Fibroblast of gingiva (primary cell): ENCODE data around the gene RBM20.
"Not testable (repeated sequence)": the region's sequence is repeated elsewhere in the genome, so short reads cannot be mapped to it uniquely, and the experiment has no call there.

Experiments used
- DNase-seq: peaks from one replicate; pipeline ENCODE4 v3.0.0-alpha.2; 2011; ENCODE audit warnings: low read depth

RBM20 gene

DNA sequence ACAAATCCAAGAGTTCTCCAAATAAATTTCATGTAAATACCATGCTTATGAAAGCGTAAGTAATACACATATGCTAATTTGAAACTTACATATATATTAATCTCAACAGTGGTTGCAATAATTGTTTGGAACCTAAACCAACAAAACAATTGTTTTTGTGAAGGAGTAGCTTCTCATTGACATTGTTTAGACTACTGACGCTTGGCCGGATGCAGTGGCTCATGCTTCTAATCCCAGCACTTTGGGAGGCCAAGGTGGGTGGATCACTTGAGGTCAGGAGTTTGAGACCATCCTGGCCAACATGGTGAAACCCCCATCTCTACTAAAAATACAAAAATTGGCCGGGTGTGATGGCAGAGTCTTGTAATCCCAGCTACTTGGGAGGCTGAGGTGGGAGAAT, 61.5 kb downstream of the RBM20 start:
- not testable (repeated sequence) for DNase-seq

DNA sequence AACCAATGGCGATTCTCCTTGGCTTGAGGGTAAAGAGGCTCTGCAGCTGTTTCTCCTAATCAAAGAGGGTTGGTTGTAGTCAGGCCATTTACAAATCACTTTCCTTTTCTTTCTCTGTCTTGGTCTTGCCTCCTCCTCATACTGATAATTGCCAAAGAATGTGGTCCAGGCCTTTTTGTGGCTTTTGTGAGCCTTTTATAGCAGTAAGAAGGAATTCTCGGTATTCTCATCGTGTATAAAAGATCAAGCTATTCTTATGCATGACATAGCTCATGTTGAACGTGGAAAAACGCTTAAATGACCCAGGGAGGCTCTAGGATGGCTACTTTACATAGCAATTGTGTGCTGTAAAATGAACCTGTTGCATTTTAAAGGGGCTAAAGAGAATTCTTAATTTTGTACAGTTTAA, 62.6 kb downstream of the RBM20 start:
- DNase-seq = peak; percentile 47

DNA sequence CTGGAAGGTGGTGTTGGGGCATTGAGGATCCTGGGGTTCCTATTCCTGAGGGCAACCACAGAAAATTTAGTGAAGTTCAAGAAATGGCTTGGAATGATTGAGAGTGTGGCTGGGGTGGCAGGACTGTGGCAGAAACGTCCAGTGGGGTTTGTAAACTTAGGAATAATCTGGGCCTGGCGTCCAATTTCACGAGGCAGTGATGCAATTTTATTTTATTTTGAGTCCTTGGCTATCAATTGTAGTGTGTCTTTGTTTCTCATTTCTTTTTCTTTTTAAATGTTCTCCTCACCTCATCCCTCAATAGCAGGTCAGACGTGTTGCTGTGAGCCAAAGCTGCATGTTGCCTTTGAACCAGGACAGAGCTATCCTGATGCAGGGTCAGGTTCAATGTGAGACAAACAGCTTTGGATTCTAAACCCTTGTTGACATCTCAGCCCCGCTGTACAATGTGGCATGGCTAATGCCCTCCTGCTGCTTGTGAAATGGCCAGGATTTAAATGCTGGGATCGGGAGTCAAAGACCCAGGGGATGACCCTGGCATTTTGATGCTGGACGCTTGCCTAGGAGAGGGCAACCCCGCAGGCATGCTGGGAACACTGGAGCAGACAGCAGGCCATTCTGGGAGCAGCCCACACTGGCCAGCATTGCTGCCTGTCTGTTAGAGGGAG, 64.8 kb downstream of the RBM20 start:
- DNase-seq = no peak

DNA sequence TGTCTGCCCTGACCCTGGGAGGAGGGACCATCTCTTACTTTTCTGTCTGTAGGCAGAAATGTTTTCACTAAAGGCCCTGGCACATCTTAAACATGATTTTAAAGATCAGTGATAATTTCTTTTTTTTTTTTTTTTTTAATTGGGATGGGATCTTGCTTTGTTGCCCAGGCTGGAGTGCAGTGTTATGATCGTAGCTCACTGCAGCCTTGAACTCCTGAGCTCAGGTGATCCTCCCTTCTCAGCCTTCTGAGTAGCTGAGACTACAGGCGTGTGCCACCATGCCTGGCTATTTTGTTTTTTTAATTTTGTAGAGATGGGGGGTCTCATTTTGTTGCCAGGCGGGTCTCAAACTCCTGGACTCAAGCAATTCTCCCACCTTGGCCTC, 65.3 kb downstream of the RBM20 start:
- DNase-seq = no peak

DNA sequence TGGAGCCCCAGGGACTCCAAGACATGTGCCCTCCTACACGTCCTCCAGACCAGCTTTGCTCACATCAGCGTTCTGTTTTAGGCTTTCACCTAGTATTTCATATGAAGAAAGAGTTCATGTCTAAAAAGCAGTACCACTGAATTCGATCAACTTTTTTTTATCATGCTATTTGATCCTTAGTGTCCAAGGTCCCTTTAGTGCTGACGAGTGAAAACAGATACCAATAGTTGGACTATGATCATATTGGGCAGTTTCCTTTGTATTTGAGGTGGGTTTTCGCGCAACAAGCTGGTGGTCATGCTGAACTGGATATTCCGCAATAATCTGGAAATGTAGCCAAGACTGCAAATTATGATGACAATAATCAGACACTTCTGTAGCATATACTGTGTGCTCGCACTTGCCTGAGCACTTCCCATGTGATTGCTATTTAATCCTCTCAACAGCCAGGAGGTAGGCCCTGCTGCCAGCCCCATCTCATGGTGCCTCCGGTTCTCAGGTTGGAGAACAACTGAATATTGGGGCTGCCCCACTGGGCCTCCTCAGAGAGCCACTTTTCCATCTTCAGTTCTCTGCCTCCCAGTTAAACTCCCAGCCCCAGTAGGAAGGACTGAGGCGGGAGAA, 65.9 kb downstream of the RBM20 start:
- DNase-seq = no peak

DNA sequence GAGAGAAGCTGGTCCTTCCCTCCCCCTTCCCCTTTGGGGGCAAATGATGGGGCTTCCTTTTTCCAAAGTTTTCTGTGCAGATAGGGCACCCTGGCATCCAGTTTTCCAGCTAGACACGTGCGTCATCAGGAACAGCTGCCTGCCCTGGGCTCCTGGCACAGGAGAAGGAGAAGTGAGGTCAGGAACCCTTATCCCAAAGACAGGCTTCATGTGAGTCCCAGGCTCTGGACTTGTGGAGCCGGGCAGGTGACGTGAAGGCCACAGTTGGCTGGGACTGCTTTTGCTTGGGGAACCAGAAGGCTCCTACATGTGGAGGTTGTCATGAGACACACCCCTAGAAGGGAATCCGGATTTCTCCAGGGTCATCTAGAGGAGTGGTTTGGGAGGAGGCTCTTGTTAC, 66.5 kb downstream of the RBM20 start:
- DNase-seq = no peak

DNA sequence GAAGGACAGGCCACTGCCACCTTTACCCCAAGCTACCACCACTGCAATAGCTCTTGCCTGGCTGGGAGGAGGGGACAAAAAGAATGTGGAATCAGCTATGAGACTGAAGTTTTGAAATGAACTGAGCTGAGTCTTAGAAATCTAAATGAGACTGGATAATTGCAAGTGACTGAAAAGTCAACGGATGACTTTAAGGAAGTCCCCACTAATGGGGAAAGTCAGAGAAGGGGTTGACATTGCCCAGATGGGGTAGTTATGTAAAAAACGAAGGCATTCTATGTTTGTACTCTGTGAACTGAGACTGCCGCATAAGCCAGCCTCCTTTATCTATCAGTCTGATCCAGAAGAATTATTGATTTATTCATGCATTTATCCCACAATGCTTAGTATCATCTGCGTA, 67.2 kb downstream of the RBM20 start:
- no peak for DNase-seq

DNA sequence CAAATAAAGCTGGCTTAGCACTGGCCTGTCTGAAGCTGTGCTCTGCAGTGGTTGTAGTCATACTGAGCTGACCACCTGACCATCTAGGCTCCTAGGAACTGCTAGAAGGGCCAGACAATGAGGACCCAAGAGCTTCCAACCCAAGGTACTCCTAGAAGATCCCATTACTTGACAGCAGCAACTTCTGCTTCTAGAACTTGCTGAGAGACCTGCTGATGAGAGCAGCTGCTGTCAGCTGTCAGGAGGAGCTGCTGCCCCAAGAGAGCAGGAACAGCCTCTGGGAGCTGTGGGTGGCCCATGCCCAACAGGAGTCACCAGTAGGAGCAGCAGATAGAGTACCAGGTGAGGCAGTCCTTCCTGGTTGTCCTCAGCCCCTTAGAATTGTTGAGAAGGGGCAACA, 70.2 kb downstream of the RBM20 start:
- DNase-seq = no peak

DNA sequence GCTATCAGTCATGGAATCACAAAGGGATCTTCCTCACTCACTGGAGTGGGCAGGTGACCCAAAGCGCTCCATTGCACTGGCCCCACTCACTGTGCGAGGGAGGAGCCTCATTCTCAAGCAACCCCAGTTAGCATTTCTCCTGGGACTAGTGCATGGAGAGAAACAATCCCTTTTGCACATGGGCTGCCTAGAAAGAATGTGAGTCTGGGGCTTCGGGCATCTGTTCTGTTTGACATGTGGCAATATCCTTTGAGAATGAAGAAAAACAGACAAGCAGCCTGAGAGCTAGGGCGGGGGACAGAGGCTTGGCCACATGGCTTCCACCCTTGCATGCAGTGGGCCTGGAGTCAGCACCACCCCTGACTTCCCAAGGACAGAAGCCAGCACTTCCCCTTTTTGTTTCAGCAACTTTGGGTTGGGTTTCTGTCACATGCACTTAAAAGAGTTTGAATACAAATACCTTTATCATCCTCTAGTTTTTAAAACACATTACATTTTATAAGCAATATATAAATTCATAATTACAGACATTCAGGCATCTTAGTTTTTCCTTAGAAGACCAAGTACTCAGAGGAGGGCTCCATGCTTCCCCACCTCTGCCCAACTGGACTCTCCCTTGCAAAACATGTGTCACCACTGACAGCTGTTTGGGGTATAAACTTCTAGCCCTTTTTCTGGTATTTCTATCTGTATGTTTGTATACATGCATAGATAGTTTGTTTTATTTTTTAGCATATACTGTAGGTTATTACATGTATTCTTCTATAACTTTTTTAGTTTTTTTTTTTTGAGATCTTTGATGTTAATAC, 73.8 kb downstream of the RBM20 start:
- DNase-seq = no peak

DNA sequence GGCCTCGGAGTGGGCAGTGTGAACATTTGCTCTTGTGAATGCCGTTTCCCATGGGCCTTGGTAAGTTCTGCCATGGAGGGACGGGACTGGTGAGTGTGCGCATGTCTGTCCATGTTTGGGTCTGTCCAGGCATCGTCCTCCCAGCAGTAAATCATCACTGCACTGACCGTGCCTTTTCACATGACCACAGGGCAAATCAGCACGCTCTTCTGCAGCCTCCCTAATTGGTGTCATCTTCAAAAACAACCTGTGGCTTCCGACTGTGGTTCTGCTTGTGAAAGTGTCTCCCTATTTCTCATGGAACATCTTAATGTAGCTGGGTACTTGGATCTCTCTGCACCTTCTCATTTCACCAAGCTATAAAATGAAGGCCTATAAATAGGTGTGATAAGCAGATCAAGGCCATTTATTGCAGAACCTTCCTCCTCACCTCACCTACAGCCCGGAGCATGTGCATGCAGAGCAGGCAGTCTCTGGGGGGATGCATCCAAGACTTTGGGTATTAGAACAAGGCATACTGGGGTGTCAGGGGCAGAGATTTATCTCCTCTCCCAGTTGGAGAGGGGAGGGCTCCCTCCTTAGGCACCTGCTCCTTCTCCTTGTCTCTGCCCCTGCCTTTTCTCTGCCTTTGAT, 77.4 kb downstream of the RBM20 start:
- no peak for DNase-seq

DNA sequence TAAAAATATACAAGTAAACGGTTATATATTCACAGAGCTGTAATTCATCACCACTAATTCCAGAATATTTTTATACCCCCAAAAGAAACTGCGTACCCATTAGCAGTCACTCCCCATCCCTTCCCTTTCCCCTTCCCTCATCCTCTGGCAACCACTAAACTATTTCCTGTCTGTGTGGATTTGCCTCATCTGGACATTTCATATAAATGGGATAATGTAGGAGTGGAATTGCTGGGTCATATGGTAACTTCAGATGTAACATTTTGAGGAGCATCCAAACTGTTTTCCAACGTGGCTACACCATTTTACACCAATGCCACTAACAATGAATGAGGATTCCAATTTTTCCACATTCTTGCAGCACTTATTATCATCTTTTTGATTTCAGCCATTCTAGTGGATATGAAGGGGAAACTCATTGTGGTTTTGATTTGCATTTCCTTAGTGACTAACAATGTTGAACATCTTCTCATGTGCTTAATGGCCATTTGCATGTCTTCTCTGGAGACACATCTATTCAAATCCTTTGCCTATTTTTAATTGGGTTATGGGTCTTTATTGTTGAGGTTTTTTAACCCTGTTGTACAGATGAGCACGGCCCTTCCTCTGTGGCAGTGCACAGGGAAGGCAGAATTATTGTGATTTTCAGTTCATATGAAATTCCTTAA, 79.2 kb downstream of the RBM20 start:
- no peak for DNase-seq

DNA sequence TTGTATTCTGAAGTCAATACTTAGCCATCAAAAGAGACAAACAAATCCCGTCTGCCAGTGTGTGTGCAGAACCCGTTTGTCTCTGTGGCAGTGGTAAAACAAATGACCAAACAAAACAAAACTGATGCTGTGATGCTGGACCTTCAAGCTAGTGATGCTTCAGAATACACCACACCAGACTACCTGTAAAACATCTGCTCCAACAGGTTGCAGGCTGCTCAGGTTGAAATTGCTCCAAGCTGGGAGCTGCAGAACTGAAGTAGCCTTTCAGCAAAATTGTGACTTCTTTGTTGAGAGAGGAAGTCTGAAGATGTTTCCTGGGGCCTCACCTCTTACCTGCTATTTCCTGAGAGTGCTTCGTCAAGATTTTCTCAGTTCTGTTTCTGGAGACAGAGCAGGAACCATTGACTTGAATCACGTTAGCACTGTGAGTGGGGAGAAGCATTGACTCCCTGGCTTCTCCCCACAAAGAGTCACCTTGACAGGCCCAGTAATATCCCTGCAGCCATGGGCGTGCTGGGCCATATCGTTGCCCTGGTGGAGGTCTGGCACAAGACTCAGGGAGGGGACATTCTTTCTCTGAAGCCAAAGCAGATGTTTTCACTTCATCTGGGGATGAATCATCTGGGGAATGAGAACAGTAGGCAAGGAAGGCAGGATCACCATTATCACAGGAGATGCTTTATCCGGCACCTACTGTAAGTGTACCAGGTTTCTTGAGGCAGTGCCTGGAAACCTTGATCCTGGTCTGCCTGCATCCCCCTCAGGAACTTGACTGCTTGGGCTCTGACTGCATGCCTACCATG, 80.2 kb downstream of the RBM20 start:
- DNase-seq = no peak

DNA sequence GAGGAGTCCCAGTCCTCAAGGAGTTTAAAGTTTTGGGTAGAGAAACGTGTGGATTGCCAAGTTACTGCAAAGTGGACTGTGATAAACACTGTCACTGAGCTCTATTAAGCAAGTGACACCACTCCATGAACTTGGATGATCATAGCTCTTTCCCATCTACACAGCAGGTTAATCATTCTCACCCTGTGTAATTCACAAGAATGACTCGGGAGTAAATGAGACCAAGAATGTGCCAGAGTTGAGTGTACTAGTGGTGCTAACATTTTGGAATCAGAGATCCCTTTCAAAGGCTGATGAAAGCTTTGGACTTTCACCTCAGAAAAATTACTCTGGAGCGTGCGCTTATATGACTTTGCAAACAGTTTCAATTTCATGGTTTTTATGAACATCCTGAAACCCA, 80.8 kb downstream of the RBM20 start:
- no peak for DNase-seq

DNA sequence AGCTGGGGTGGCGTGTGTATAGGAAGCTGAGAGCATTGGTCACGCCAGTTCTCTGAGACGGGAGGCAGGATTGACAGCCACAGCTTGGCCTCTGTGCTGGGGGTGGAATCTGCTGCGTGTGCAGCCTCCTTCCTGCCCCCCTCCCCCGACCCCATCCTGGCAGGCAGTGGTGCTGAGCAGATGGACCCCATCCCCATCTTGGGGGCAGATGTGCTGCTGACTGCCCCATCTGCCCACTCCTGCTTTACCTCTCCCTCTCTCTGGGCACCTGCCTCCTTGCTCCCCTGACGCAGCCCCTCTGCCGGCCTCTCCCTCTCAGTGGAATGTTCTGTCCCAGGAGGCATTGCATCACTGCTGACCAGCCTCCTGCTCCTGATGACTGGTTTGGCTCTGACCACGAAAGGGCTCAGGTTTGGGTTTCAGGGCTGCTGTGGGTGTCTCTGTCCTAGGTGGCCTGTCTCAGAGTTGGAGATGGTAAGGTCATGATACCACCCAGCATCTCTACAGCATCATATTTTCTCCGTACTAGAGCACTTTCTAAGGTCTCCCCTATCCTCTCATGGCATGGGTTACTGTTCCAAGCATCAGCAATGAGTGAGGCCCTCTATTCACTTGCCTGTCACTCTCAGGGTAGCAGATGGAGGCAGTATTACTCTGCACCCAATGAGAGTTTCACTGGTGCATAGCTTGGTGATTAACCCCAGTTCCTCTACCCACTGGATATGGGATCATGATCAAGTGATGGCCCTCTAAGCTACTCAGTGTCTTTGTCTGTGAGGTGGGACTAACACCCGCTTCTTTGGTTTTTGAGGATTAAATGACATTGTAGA, 81.9 kb downstream of the RBM20 start:
- no peak for DNase-seq

DNA sequence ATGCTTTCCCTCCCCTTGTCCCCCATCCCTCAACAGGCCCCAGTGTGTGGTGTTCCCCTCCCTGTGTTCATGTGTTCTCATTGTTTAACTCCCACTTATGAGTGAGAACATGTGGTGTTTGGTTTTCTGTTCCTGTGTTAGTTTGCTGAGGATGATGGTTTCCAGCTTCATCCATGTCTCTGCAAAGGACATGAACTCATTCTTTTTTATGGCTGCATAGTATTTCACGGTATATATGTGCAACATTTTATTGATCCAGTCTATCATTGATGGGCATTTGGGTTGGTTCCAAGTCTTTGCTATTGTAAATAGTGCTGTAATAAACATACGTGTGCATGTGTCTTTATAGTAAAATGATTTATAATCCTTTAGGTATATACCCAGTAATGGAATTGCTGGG, 83.6 kb downstream of the RBM20 start:
- DNase-seq = not testable (repeated sequence)

DNA sequence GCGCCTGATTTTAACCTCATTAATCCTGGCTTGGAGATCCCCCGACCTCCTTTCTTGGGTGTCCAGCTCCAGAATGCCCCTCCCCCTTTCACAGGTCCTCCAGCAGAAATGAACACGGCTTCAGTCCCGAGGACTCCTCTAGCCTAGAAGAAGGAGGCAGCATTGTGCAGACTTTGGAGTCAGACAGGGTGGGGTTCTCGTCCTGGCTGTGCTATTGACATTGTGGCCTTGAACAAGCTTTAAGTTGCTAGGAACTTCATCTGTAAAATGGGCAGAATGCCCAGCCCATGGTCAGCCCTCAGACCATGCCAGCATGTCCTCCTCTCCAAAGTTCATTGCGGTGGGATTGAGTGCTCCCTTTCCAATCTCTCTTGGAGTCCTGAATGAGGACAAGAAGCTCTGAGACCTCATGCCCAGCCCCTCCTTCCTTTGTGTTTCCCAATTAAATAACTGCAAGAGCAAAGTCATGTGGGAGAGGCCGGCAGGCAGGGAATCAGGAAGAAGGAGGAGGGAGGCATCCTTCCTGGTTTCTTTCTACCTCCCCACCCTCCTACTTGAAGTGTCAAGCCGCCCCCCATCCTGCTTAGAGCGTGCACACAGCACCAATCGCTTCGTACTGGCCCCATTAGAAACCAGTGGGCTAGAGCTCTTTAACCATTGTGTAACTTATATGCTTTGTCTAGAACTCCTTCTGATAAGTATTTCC, 86.4 kb downstream of the RBM20 start:
- DNase-seq = no peak

DNA sequence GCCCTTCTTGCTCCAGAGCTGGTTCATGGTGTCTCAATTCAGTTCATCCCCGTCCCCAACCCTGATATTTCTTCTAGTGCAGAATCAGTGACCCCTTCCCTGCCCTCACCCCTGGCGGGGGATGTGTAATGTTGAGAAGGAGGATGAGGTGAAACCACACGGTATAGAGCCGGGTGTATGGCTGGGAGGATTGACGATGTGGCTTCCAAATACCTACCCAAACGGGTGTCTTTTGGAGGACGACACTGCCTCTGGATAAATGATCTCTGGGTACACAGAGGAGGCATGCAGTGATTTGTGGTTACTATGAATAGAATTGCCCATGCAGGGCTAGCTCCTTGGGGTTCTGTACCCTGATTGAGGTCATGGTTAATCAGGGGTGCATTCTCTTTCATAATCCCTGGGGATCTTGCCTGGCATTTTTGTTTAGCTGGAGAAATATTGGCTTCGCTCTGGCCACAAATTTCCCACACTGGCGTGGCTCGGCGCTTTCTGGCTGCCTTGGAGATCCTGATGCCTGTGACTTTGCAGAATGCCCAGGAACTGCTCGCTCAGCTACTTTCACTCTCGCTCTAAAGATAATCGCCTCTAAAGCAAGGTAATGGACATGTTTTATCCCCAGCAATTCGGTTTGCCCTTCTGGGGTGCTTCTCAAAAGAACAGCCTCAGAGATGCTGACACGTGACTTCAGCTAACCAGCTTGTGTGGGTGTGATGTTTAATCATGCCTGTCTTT, 89.2 kb downstream of the RBM20 start:
- DNase-seq = no peak

DNA sequence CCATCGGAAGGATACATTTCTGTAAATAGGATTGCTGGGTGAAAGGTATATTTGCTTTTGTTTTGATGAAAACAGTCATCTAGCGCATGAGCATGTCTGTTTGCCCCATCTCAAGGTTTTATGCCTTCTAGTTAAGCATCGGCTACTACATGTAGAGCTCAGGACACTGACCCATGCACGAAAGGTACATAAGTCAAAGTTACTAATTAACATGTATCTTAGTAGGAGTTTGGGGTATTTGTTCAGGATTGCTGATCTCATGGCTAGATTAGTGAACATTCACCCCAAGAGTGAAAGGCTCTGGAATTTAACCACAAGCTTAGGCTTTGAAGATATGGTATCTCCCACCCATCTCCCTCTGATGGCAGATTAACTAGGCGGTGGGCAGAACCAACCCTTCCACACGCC, 91.5 kb downstream of the RBM20 start:
- no peak for DNase-seq
